Mucosa of descending colon (tissue), 3 donors: ENCODE results near the gene SF3A1. TPM values are rescaled to one million over a fixed set of nuclear protein-coding genes. Genes with fewer than 3 reads are reported as not detected.
"Not testable (repeated sequence)": the region's sequence is repeated elsewhere in the genome, so short reads cannot be mapped to it uniquely, and the experiment has no call there.

Experiments used
- ATAC-seq: fragments of 200-7000 bp; cut with Tn5 transposase; one replicate; pipeline ENCODE4 v1.9.1; 2020; ENCODE audit warnings: mild to moderate bottlenecking, moderate library complexity
- DNase-seq, 3 donors: peaks; one replicate each; pipeline ENCODE4 v3.0.0-alpha.2; 2020
- H3K36me3 ChIP-seq: fragments of 200-600 bp; one replicate; pipeline ENCODE4 v1.8.0; 2021; ENCODE audit warnings: low read depth, mild to moderate bottlenecking
- H3K4me1 ChIP-seq: fragments of 200-600 bp; one replicate; pipeline ENCODE4 v1.8.0; 2021; ENCODE audit warnings: low read depth, mild to moderate bottlenecking
- H3K4me3 ChIP-seq: fragments of 200-600 bp; one replicate; pipeline ENCODE4 v1.8.0; 2021; ENCODE audit warnings: mild to moderate bottlenecking
- H3K9me3 ChIP-seq: fragments of 200-600 bp; one replicate; pipeline ENCODE4 v1.8.0; 2021; ENCODE audit warnings: mild to moderate bottlenecking
- CTCF ChIP-seq: fragments of 200-600 bp; IDR thresholded peaks from one replicate; pipeline ENCODE4 v1.8.0; 2022; ENCODE audit warnings: antibody characterized with exemption, mild to moderate bottlenecking
- intact Hi-C, 2 donors: fragments of 100-400 bp; cut with DNase I in 1 of 2; cut with micrococcal nuclease in 1 of 2; formaldehyde crosslinking; loops; one replicate each; pipeline versions ENCODE4 v1.11.0 to v1.11.1; 2022; cut with DNase I, micrococcal nuclease
- long read RNA-seq, 2 donors: library from polyadenylated mRNA; unstranded; transcript quantifications; one replicate each; pipeline ENCODE4 v2.0.0, GENCODE V29; 2019 to 2021
- total RNA-seq, 3 donors: library from RNA; stranded (reverse); fragmentation: NEBNext Ultra II Directional in 2 of 3; extraction: Animal tissue kit (Norgen Biotek cat#: 25700) in 2 of 3; gene quantifications; one replicate each; pipeline versions ENCODE4 v1.2.1 to v1.2.4, GENCODE V29; 2021 to 2023
- donor health status: DM: no; HTN: no; CAD: no; lungs with moderate emphysema.
- donor health status: DM: no; HTN: no; CAD: no.
- donor health status: DM: no; HTN: yes; CAD: no.

The SF3A1 gene
- total RNA-seq = 100 to 1,000 TPM; 133 to 152 (median 151) TPM
- long read RNA-seq, donor 1, full-length matches to known transcripts = 17 of 37 reads
- long read RNA-seq, donor 1, partial matches to known transcripts = 19 of 37 reads
- long read RNA-seq, donor 1, other reads (novel, unspliced or antisense) = 1 of 37 reads
- long read RNA-seq, donor 2, partial matches to known transcripts = 1 of 4 reads
- long read RNA-seq, donor 2, other reads (novel, unspliced or antisense) = 3 of 4 reads

GRCh38 chr22:30356449-30357235, at the start of gene SF3A1, which contains the start of gene CCDC157:
TSS of gene SF3A1 (minus strand) at chr22:30356894. CDS start at chr22:30356792, 102 bp downstream.
TSS of gene CCDC157 (plus strand) at chr22:30357007. CDS start at chr22:30366001, 8,994 bp downstream.
- Histone ChIP-seq H3K36me3 (no peaks in the 10 kb centered on the region), H3K9me3 (no peaks in the 10 kb centered on the region), H3K4me1 (peaks cover 24% of the 10 kb centered on the region), H3K4me3 (peak within 1 kb of the TSS; percentile 56)
- no peak for TF ChIP-seq CTCF
- DNase-seq (peak; percentile 90 to 92 (median 91)), ATAC-seq (peak; percentile 99)
- intact Hi-C loops = no loop called here

- DNase-seq (no peak), ATAC-seq (no peak)
- Histone ChIP-seq H3K4me1 (no peaks in the 10 kb centered on the region), H3K36me3 (no peaks in the 10 kb centered on the region), H3K9me3 (no peaks in the 10 kb centered on the region), H3K4me3 (no peak overlapping the region)
- no peak for TF ChIP-seq CTCF
- intact Hi-C loops = no loop called here
Observed at GRCh38 chr22:30406400-30406799, 49.7 kb upstream of the SF3A1 start.

- no peaks in the 10 kb centered on the region for H3K4me1 ChIP-seq
- no peaks in the 10 kb centered on the region for H3K36me3 ChIP-seq
- intact Hi-C loops = no loop called here
- no peaks in the 10 kb centered on the region for H3K9me3 ChIP-seq
- no peak for TF ChIP-seq CTCF
- DNase-seq (no peak), ATAC-seq (no peak)
- no peak overlapping the region for H3K4me3 ChIP-seq
Observed at GRCh38 chr22:30405731-30406130, 49.0 kb upstream of the SF3A1 start.

GRCh38 chr22:30404307-30404706, 47.6 kb upstream of the SF3A1 start:
- Histone ChIP-seq H3K4me3 (no peak overlapping the region), H3K36me3 (no peaks in the 10 kb centered on the region), H3K4me1 (no peaks in the 10 kb centered on the region), H3K9me3 (no peaks in the 10 kb centered on the region)
- no peak for TF ChIP-seq CTCF
- ATAC-seq (no peak), DNase-seq (no peak)
- intact Hi-C loops = no loop called here

GRCh38 chr22:30402766-30403104, 46.0 kb upstream of the SF3A1 start:
- H3K36me3 ChIP-seq, DNase-seq, H3K9me3 ChIP-seq, H3K4me1 ChIP-seq, H3K4me3 ChIP-seq, ATAC-seq, intact Hi-C loops: not testable (repeated sequence)

GRCh38 chr22:30402028-30402765, 45.5 kb upstream of the SF3A1 start:
- no peak overlapping the region for H3K4me3 ChIP-seq
- no peak for TF ChIP-seq CTCF
- DNase-seq (no peak), ATAC-seq (no peak)
- no peaks in the 10 kb centered on the region for H3K9me3 ChIP-seq
- H3K4me1 ChIP-seq = peaks cover 6% of the 10 kb centered on the region
- no peaks in the 10 kb centered on the region for H3K36me3 ChIP-seq
- intact Hi-C loops = no loop called here

GRCh38 chr22:30401024-30401423, 44.3 kb upstream of the SF3A1 start:
- H3K4me3 ChIP-seq, DNase-seq, ATAC-seq, H3K36me3 ChIP-seq, H3K9me3 ChIP-seq, intact Hi-C loops: not testable (repeated sequence)
- H3K4me1 ChIP-seq = peaks cover 13% of the 10 kb centered on the region
